ENCODE measurements around the gene IL17RE.
"Not testable (repeated sequence)": the region's sequence is repeated elsewhere in the genome, so short reads cannot be mapped to it uniquely, and the experiment has no call there.

The IL17RE gene

GRCh38 chr3:9902372-9903237, at the start of gene IL17RE:
TSS of gene IL17RE (plus strand) at chr3:9902848. CDS start at chr3:9902933, 85 bp downstream.
- in situ Hi-C loops (cut with HindIII; ENCODE audit: low sequenced_read_pairs), result loop anchor here (5.0 kb wide), 1 partner anchor 50 kb away; no protein-coding TSS in a partner anchor

- in situ Hi-C loops (cut with HindIII; ENCODE audit: low sequenced_read_pairs), result loop anchor here (5.0 kb wide), 3 partner anchors 47 to 73 kb away; partner anchors contain the start of gene IL17RE
These were observed 48.2 kb upstream of the IL17RE start for GRCh38 chr3:9854291-9854940.

GRCh38 chr3:9855594-9855993, 47.1 kb upstream of the IL17RE start:
- in situ Hi-C loops (cut with HindIII; ENCODE audit: low sequenced_read_pairs), result no loop called here

GRCh38 chr3:9859530-9860025, 43.1 kb upstream of the IL17RE start:
- in situ Hi-C loops (cut with HindIII; ENCODE audit: low sequenced_read_pairs), result no loop called here

- in situ Hi-C loops (cut with HindIII; ENCODE audit: low sequenced_read_pairs), result no loop called here
These were observed 41.4 kb upstream of the IL17RE start for GRCh38 chr3:9861201-9861600.

- in situ Hi-C loops (cut with HindIII; ENCODE audit: low sequenced_read_pairs), result no loop called here
These were observed 41.0 kb upstream of the IL17RE start for GRCh38 chr3:9861626-9862130.

- in situ Hi-C loops (cut with HindIII; ENCODE audit: low sequenced_read_pairs), result no loop called here
These were observed 40.1 kb upstream of the IL17RE start for GRCh38 chr3:9862391-9863057.

- in situ Hi-C loops (cut with HindIII; ENCODE audit: low sequenced_read_pairs), result no loop called here
These were observed 39.4 kb upstream of the IL17RE start for GRCh38 chr3:9863058-9863772.

GRCh38 chr3:9864200-9864927, 38.3 kb upstream of the IL17RE start:
- in situ Hi-C loops (cut with HindIII; ENCODE audit: low sequenced_read_pairs), result no loop called here

GRCh38 chr3:9865125-9865637, 37.5 kb upstream of the IL17RE start:
- in situ Hi-C loops (cut with HindIII; ENCODE audit: low sequenced_read_pairs), result not testable (repeated sequence)

- in situ Hi-C loops (cut with HindIII; ENCODE audit: low sequenced_read_pairs), result no loop called here
These were observed 36.0 kb upstream of the IL17RE start for GRCh38 chr3:9866639-9867038.

GRCh38 chr3:9867106-9867505, 35.5 kb upstream of the IL17RE start:
- in situ Hi-C loops (cut with HindIII; ENCODE audit: low sequenced_read_pairs), result no loop called here

GRCh38 chr3:9869955-9870354, 32.7 kb upstream of the IL17RE start:
- in situ Hi-C loops (cut with HindIII; ENCODE audit: low sequenced_read_pairs), result no loop called here

GRCh38 chr3:9870978-9871377, 31.7 kb upstream of the IL17RE start:
- in situ Hi-C loops (cut with HindIII; ENCODE audit: low sequenced_read_pairs), result no loop called here

GRCh38 chr3:9872067-9872466, 30.6 kb upstream of the IL17RE start:
- in situ Hi-C loops (cut with HindIII; ENCODE audit: low sequenced_read_pairs), result not testable (repeated sequence)

- in situ Hi-C loops (cut with HindIII; ENCODE audit: low sequenced_read_pairs), result no loop called here
These were observed 27.2 kb upstream of the IL17RE start for GRCh38 chr3:9875448-9875847.

GRCh38 chr3:9876255-9876654, 26.4 kb upstream of the IL17RE start:
- in situ Hi-C loops (cut with HindIII; ENCODE audit: low sequenced_read_pairs), result not testable (repeated sequence)

- in situ Hi-C loops (cut with HindIII; ENCODE audit: low sequenced_read_pairs), result no loop called here
These were observed 25.7 kb upstream of the IL17RE start for GRCh38 chr3:9876991-9877390.

- in situ Hi-C loops (cut with HindIII; ENCODE audit: low sequenced_read_pairs), result no loop called here
These were observed 23.9 kb upstream of the IL17RE start for GRCh38 chr3:9878700-9879099.
